ENCODE results near the gene ZNF467.

The ZNF467 gene

DNA sequence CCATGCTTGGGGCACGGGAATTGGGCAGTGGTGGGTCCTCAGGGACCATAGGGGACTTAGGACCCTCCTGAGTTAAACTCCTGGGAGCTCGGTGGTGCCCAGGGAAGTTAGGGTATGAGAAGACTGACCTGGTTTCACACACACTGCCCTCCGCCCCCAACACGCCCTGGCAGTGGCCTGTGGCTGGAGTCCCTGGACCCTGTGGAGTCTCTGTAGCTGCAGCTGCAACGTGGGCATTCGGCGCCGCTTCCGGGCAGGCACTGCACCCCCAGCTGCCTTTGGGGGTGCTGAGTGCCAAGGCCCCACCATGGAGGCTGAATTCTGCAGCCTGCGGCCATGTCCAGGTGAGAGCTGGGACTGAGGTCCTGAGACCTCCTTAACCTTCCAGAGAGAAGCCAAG, 34.9 kb upstream of the ZNF467 start:
- DNase-seq (ENCODE audit: low read depth), result no peak

DNA sequence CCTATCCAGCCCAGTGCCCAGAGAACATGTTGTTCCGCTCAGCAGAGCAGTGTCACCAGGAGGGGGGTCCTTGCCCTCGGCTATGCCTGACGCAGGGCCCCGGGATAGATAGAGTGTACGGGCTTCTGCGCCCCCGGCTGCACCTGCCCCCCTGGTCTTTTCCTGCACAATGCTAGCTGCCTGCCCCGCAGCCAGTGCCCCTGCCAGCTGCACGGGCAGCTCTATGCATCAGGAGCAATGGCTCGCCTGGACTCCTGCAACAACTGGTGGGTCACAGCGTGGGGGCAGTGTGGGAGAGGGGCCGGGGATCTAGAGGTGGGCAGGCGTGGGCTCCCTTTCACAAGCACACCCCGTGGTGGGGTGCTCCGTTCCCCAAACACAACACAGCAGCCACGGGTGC, 33.3 kb upstream of the ZNF467 start:
- DNase-seq (ENCODE audit: low read depth), result no peak

DNA sequence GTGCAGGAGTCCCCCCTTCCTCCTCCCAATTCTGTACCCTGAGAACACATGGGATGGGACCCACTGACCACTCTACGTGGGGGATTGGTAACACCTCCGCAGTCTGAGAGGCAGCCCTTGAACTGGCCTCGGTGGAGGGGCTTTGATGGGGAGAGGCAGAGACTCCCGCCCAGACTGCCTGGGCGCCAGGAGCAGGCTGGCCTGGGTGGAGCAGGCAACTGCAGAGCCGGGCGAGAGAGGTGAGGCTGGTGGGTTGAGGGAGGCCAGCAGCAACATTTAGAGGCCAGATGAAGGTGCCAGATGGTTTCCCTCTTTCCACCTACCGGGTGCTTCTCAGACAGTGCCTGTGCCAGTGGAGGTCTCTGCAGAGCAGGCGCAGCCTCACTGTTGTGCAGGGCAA, 30.7 kb upstream of the ZNF467 start:
- DNase-seq (ENCODE audit: low read depth), result no peak

DNA sequence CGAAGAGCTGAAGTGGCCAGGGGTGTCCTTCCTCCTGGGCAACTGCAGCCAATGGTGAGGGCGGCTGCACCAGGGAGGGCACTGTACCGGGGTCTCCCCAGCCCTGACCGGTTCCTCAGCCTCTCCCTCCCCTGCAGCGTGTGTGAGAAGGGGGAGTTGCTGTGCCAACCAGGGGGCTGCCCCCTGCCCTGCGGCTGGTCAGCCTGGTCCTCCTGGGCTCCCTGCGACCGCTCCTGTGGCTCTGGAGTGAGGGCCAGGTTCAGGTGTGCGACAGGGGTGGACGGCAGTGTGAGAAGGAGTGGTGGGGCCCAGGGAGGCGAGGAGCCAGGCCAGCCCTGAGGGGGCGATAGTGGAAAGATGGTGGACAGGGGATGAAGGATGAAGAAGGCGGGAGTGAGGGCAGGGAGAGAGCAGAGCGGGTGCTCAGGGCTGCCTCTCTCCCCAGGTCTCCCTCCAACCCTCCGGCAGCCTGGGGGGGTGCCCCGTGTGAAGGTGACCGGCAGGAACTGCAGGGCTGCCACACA, 30.2 kb upstream of the ZNF467 start:
- DNase-seq (ENCODE audit: low read depth), result no peak

DNA sequence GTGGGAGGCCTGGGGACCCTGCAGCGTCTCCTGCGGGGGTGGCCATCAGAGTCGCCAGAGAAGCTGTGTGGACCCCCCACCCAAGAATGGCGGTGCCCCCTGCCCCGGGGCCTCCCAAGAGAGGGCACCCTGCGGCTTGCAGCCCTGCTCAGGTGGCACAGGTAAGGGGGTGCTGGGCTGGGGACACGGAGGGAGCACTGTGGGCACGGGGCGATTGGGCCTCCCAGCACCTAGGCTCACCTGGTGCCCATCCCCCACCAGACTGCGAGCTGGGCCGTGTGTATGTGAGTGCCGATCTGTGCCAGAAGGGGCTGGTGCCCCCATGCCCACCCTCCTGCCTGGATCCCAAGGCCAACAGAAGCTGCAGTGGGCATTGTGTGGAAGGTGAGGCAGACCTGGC, 29.6 kb upstream of the ZNF467 start:
- no peak for DNase-seq (ENCODE audit: low read depth)

DNA sequence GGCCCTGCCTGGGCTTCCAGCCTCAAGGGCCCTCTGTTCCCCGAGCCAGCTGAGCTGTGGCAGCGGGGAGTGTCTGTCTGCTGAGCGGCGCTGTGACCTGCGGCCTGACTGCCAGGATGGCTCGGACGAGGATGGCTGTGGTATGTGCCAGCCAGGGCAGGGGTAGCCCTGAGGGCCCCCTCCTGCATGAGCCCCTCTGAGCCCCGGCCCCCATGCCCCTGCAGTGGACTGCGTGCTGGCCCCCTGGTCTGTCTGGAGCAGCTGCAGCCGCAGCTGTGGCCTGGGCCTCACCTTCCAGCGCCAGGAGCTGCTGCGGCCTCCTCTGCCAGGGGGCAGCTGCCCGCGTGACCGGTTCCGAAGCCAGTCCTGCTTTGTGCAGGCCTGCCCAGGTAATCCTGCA, 28.4 kb upstream of the ZNF467 start:
- no peak for DNase-seq (ENCODE audit: low read depth)

DNA sequence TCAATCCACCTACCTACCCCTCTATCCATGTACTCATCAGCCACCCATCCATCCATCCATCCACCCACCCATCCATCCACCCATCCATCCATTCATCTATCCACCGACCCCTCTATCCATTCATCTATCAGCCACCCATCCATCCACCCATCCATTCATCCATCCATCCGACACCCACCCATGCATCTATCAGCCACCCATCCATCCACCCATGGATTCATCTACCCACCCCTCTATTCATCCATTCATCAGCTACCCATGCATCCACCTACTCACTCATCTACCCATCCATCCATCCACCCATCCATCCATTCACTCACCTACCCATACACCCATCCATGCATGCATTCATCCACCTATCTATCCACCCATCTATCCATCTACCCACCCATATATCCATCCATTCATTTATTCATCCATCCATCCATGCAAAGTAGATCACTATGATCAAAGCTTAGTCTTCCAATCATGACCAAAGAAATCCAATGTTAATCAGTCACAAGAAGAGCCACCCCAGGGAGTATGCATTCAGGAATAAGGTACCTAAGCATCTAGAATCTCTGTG, 27.7 kb upstream of the ZNF467 start:
- no peak for DNase-seq (ENCODE audit: low read depth)

DNA sequence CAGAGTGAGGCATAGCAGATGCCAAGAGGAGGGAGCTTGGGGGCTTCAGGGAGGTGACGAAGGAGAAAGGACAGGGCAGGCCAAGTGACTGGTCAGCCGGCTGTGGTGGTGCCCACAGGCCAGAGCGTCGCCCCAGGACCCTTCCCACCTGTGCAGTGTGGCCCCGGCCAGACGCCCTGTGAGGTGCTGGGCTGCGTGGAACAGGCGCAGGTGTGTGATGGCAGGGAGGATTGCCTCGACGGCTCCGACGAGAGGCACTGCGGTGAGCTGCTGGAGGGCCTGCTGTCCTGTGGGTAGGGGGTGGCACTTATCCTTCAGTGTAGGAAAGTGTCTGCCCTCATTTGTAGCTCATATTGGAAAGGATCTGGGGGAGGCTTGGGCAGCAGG, 26.8 kb upstream of the ZNF467 start:
- DNase-seq (ENCODE audit: low read depth), result no peak

DNA sequence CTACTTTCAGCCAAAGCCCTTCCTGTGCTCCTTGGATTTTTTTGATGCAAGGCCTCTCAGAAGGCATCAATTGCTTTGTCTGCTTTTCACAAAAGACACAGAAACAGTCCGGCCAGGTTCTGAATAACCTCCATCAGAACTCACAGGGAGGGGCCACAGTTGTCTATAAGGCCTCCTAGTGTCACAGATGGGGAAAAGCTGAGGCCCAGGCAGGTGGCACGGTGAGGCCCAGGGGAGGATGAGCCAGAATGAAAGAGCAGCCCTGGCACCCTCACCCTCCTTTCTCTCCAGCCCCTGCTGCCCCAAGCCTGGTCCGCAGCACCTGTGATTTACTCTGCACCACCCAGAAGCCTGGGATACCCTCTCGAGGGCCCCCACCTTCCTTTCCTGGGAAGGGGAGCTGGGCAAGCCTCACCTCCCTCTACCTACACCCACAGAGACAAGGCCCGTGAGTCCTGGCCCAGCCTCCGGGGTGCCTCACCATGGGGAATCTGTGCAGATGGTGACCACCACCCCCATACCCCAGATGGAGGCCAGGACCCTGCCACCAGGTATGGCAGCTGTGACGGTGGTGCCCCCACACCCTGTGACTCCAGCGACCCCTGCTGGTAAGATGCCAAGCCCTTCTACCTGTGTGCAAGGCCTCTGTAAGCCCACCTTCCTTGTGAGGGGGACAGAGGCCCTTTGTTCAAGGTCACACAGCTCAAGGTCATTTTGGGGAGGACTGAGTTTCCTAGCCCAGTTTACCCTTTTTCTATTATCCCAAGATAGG, 26.2 kb upstream of the ZNF467 start:
- DNase-seq (ENCODE audit: low read depth), result peak; percentile 34

DNA sequence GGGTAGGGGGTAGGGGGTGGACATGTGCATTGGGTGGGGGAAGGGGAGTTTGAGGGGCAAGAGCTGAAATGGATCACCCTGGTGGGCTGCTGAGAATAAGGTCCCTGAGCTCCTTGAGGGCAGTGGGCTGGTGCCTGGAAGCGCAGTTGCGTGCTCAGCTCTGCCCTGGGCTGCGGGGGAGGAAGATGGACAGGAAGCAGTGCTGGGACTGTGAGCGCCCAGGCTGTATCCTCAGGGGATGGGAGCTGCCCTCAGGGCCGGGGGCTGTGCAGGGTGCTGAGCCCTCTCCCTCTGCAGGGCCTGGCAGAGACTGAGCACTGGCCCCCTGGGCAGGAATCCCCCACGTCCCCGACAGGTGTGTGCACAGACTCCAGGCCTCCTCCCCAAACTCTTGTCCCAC, 24.4 kb upstream of the ZNF467 start:
- DNase-seq (ENCODE audit: low read depth), result no peak

DNA sequence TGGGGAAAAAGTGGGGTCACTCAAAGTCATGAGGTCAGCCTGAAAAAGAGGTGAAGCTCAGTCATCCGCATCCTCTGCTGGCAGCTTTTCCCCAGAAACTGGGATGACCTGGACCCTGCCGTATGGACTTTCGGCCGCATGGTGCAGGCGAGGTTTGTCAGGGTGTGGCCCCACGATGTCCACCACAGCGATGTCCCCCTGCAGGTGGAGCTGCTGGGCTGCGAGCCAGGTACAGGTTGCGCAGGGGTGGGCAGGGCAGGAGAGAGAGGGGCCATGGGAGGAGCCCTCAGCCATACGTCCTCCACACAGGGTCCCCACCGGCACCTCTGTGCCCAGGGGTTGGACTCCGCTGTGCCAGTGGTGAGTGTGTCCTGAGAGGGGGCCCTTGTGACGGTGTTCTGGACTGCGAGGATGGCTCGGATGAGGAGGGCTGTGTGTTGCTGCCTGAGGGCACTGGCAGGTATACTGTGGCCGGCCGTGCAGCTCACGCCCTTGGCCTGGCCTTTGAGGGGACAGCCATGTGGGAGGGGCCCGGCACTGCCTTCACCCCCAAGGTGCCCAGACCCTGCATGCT, 23.0 kb upstream of the ZNF467 start:
- no peak for DNase-seq (ENCODE audit: low read depth)

DNA sequence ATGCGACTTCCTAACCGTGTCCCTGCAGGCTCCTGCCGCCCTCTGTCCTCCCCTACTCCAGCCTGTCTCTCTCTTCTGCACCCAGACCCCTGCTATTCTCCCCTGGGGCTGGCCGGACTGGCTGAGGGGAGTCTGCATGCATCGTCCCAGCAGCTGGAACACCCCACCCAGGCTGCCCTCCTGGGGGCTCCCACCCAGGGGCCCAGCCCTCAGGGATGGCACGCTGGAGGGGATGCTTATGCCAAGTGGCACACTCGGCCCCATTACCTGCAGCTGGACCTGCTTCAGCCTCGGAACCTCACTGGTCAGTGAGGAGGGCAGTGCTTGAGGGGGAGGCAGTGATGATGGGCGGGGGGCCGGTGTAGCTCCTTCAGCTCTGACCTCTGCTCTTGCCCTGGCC, 21.7 kb upstream of the ZNF467 start:
- no peak for DNase-seq (ENCODE audit: low read depth)

DNA sequence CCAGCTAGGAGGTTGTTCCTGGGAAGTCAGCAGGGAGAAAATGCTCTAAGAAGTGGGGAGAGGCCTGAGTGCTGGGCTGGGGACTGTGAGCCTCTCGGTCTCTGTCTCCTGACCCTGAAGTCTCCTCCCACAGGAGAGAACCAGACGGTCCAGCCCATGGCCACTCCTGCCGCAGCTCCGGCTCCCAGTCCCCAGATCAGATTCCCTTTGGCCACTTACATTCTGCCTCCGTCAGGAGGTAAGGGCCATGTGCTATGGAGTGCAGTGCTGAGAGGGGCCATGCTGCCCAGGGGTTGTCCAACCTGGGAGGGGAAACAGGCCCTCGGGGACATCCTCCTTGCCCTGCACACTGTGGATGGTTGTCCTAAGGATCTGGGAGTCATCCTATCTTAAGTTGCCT, 21.3 kb upstream of the ZNF467 start:
- no peak for DNase-seq (ENCODE audit: low read depth)

DNA sequence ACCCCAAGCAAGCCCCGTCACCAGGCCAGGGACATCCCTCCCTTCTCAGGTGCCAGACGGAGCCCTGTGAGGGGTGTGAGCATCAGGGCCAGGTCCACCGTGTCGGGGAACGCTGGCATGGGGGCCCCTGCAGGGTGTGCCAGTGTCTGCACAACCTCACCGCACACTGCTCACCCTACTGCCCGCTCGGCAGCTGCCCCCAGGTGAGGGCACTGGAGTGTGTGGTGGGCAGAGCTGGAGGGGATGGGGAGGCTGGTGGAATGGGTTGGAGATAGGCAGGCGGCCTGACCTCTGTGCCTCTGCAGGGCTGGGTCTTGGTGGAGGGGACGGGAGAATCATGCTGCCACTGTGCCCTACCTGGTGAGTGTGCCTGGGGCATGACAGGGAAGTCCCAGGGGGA, 19.9 kb upstream of the ZNF467 start:
- no peak for DNase-seq (ENCODE audit: low read depth)

DNA sequence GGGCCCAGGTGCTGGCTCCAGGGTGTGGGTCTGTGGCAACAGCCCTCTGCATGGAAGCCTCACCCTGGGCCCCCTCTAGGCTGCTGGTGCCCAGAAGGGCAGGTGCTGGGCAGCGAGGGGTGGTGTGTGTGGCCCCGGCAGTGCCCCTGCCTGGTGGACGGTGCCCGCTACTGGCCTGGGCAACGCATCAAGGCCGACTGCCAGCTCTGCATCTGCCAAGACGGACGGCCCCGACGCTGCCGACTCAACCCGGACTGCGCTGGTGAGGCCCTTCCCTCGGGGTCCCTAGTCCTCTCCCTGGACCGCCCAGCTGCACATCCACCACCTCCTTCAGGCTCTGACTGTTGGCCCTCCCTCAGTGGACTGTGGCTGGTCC, 18.8 kb upstream of the ZNF467 start:
- DNase-seq (ENCODE audit: low read depth), result no peak

DNA sequence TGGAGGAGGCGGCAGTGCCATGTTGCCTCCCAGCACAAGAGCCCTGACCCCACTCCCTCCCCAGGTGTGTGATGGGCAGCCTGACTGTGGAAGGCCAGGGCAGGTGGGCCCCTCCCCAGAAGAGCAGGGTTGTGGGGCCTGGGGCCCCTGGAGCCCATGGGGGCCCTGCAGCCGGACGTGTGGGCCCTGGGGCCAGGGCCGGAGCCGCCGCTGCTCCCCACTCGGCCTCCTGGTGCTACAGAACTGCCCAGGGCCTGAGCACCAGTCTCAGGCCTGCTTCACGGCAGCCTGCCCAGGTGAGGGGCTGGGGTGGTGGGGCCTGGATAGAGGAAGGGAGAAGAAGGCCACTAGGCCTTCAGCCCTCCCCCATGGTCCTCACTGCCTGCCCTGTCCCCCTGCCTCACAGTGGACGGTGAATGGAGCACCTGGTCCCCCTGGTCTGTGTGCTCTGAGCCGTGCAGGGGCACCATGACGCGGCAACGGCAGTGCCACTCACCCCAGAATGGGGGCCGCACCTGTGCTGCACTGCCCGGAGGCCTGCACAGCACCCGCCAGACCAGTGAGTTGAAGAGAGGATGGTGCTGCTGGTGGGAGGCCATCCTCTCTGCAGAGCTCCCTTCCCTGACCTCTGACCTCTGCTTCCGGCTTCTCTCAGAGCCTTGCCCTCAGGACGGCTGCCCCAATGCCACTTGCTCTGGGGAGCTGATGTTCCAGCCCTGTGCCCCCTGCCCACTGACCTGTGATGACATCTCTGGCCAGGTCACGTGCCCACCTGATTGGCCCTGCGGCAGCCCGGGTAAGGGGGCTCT, 18.2 kb upstream of the ZNF467 start:
- DNase-seq (ENCODE audit: low read depth), result no peak

DNA sequence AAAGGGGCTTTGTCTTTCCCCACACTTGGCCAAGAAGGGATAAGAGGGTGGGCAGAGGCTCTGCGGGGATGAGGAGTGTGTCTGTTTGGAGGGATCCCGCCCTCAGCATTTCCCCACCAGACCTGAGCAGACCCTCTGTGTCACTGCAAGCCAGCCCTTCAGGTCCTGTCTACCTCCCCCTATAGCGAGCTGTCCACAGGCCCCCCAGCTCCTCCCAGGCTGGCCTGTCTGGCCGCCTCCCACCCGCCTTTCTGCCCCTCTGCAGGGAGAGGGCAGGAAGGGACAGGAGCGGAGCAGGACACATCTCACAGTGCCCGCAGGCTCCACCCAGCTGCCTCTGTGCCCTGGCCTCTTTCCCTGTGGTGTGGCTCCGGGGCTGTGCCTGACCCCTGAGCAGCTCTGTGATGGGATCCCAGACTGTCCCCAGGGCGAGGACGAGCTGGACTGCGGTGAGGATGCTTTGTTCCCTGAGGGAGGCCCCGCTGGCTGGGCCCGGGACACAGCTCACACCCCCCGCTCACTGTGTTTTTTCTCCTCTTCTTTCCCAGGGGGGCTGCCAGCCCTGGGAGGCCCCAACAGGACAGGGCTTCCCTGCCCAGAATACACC, 17.5 kb upstream of the ZNF467 start:
- no peak for DNase-seq (ENCODE audit: low read depth)

DNA sequence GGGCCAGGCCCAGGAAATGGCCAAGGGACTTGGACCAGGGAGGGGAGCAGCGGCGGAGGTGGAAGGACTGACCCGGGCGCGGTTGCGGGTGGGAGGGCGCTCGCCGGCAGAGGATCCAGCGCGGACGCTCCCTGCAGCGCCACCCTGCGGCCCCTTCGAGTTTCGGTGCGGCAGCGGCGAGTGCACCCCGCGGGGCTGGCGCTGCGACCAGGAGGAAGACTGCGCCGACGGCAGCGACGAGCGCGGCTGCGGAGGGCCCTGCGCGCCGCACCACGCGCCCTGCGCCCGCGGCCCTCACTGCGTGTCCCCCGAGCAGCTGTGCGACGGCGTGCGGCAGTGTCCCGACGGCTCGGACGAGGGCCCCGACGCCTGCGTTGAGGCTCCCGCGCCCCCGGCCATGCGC, 16.8 kb upstream of the ZNF467 start:
- no peak for DNase-seq (ENCODE audit: low read depth)

DNA sequence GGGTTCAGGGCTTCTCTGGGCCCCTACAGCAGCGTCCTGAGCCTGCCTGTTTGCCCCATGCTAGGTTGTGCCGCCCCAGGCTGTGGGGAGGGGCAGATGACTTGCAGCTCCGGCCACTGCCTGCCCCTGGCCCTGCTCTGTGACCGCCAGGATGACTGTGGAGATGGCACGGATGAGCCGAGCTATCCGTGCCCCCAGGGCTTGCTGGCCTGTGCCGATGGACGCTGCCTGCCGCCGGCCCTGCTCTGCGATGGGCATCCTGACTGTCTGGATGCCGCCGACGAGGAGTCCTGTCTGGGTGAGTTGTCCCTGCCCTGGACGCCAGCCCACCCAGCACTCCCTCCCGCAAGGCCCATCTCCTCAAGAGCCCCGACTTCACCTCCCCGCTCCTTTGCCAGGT, 15.7 kb upstream of the ZNF467 start:
- no peak for DNase-seq (ENCODE audit: low read depth)

DNA sequence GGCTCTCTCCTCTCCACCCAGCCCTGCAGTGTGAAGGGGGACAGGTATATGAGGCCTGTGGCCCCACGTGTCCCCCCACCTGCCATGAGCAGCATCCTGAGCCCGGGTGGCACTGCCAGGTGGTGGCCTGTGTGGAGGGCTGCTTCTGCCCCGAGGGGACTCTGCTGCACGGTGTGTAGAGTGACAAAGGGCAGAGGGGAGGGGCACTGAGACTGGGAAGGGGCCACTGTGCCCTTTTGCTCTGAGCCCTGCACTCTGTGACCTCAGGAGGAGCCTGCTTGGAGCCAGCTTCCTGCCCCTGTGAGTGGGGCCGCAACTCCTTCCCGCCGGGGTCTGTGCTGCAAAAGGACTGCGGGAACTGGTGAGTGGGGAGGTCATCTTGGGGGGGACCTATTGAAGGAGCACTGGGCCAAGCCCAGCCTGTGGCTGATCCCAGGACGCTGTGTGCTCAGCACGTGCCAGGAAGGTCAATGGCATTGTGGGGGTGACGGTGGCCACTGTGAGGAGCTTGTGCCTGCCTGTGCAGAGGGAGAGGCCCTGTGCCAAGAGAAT, 15.0 kb upstream of the ZNF467 start:
- no peak for DNase-seq (ENCODE audit: low read depth)

DNA sequence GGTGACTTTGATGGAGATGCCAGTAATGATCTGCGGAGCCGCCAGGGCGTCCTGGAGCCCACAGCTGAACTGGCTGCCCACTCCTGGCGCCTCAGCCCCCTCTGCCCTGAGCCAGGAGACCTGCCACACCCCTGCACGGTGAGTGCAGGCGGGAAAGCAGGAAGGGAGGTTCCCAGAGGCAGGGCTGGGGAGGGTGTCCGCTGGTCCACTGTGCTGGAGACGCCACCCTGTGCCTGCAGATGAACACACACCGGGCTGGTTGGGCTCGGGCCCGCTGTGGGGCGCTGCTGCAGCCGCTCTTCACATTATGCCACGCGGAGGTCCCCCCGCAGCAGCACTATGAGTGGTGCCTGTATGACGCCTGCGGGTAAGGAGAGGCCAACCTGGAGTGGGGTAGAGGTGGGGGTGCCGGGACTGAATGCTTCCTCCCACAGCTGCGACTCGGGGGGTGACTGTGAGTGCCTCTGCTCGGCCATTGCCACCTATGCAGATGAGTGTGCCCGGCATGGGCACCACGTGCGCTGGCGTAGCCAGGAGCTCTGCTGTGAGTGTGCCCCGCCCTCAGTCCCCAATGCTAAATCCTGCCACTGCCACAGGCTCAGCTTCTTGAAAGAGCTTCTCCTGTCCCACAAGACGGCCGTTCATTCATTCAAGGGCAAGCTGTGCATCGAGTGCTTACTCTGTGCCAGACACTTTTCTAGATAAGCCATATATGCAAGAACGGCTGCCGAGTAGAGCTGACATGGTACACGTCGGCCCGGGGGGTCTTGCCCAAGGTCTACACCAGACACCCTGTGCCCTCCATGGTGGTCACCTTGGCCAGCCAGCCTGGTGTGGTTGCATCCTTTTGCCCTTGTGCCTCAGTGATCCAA, 14.3 kb upstream of the ZNF467 start:
- DNase-seq (ENCODE audit: low read depth), result no peak

Measured in activated T-helper 9 cell treated with anti-CD3 and anti-CD28 coated beads, Interleukin-2, amount 50 U/mL, for 16 hours (primary cell).